Measurements from ENCODE around the gene ZBTB8B.
A peak's percentile ranks its signal among the peaks of the same experiment; 100 is the strongest.

DNA sequence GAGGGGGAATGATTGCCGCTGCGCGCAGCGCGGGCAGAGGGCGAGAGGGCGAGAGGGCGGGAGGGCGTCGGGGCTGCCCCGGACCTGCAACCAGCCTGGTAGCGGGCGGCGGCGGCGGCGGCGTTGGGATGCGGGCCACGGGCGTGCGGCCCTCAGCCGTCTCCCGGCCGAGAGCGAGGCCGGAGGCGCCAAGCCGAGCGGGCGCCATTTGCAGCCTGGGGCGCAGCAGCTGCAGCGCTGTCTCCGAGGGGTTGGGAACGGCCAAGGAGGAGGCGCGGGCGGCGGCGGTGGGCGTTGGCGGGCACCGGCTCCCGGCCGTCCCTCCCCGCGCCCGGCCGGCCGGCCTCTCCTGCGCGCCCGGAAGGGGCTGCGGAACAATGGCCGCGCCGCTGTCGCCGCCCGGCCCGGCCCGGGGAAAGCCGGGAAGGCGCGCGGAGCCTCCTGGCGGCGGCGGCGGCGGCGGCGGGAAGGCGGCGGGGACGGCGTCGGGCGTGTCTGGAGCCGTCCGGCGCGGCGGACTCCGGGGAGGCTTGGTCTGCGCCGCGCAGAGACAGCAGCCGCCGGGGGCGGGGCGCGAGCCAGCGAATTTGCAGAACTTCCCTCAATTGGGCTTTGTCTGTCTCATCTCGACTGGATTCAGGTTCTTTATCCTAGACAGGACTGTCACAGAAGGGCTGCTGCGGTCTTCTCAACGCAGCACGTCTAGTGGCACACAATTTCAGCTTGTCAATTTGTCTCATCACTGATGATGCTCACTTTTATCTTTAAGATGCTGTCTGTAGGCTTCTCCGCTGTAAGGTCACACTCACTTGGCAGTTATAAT, 35.7 kb downstream of the ZBTB8B start:
- TF ChIP-seq, protein P1, sequence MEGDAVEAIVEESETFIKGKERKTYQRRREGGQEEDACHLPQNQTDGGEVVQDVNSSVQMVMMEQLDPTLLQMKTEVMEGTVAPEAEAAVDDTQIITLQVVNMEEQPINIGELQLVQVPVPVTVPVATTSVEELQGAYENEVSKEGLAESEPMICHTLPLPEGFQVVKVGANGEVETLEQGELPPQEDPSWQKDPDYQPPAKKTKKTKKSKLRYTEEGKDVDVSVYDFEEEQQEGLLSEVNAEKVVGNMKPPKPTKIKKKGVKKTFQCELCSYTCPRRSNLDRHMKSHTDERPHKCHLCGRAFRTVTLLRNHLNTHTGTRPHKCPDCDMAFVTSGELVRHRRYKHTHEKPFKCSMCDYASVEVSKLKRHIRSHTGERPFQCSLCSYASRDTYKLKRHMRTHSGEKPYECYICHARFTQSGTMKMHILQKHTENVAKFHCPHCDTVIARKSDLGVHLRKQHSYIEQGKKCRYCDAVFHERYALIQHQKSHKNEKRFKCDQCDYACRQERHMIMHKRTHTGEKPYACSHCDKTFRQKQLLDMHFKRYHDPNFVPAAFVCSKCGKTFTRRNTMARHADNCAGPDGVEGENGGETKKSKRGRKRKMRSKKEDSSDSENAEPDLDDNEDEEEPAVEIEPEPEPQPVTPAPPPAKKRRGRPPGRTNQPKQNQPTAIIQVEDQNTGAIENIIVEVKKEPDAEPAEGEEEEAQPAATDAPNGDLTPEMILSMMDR (IDR thresholded peaks at IDR 0.05; ENCODE audit: low read depth, low read length, poor library complexity, severe bottlenecking) = no peak
- TF ChIP-seq EZH2phosphoT487 (IDR thresholded peaks at IDR 0.05; ENCODE audit: borderline replicate concordance, low read length) = peak; percentile 92; the same call in 1 of the 2 replicates

All from DOHH2 (cell line).